EH (cell line): ENCODE measurements around the gene PLPP3.

Experiments used
- DNase-seq: peaks from one replicate; pipeline ENCODE4 v3.0.0-alpha.2; 2015; ENCODE audit warnings: low read depth

Gene PLPP3

GRCh38 chr1:56576880-56577405 is 2.4 kb downstream of the PLPP3 start:
- DNase-seq = peak; percentile 46

- DNase-seq = no peak
Measured at GRCh38 chr1:56575865-56576264, 3.5 kb downstream of the PLPP3 start.

GRCh38 chr1:56574794-56575193 is 4.6 kb downstream of the PLPP3 start:
- no peak for DNase-seq

GRCh38 chr1:56573311-56573710 is 6.1 kb downstream of the PLPP3 start:
- no peak for DNase-seq

GRCh38 chr1:56572334-56573050 is 6.9 kb downstream of the PLPP3 start:
- DNase-seq = no peak

GRCh38 chr1:56571448-56571847 is 7.9 kb downstream of the PLPP3 start:
- DNase-seq = no peak

GRCh38 chr1:56570924-56571372 is 8.4 kb downstream of the PLPP3 start:
- no peak for DNase-seq

- DNase-seq = no peak
Measured at GRCh38 chr1:56569661-56570060, 9.7 kb downstream of the PLPP3 start.

GRCh38 chr1:56566994-56567393 is 12.4 kb downstream of the PLPP3 start:
- no peak for DNase-seq

GRCh38 chr1:56566061-56566744 is 13.2 kb downstream of the PLPP3 start:
- DNase-seq = no peak

- no peak for DNase-seq
Measured at GRCh38 chr1:56564615-56565014, 14.7 kb downstream of the PLPP3 start.

- no peak for DNase-seq
Measured at GRCh38 chr1:56563568-56563967, 15.8 kb downstream of the PLPP3 start.

- DNase-seq = no peak
Measured at GRCh38 chr1:56562891-56563452, 16.4 kb downstream of the PLPP3 start.

- DNase-seq = no peak
Measured at GRCh38 chr1:56561227-56562019, 17.9 kb downstream of the PLPP3 start.

GRCh38 chr1:56557746-56558145 is 21.6 kb downstream of the PLPP3 start:
- DNase-seq = no peak

GRCh38 chr1:56555448-56555847 is 23.9 kb downstream of the PLPP3 start:
- no peak for DNase-seq

- DNase-seq = peak; percentile 22
Measured at GRCh38 chr1:56553046-56553445, 26.3 kb downstream of the PLPP3 start.

GRCh38 chr1:56552349-56552748 is 27.0 kb downstream of the PLPP3 start:
- DNase-seq = no peak

GRCh38 chr1:56551691-56552090 is 27.7 kb downstream of the PLPP3 start:
- no peak for DNase-seq

- no peak for DNase-seq
Measured at GRCh38 chr1:56550859-56551188, 28.5 kb downstream of the PLPP3 start.

GRCh38 chr1:56550138-56550858 is 29.1 kb downstream of the PLPP3 start:
- DNase-seq = no peak

- peak; percentile 12 for DNase-seq
Measured at GRCh38 chr1:56548571-56548970, 30.8 kb downstream of the PLPP3 start.
